CD4-positive, alpha-beta T cell treated with Interleukin-6 at 100 ng/mL for 8 hours (primary cell): Measurements from ENCODE around the gene COPRS.

ENCODE experiments used
- DNase-seq: peaks from one replicate; pipeline ENCODE4 v3.0.0-alpha.2; 2020; ENCODE audit warnings: mixed read lengths, low spot score

Gene COPRS

DNA sequence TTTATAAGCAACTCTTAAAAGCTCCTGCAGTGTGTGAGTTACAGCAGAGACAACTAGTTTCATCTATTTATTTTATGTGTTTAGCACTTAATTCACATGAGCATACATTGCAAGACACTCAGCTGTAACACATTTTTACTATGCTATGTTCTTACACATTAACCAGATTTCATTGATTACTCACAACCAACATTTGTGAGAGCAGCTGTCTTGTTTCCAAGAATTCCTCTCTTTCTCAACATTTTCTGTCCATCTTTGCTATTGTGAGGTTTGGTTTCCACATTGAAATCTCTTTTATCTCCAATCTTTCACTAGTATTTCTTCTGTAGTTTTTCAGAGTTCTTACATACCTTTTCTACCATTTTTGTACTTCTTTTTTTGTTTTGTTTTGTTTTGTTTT, 51.2 kb downstream of the COPRS start:
- DNase-seq: no peak

DNA sequence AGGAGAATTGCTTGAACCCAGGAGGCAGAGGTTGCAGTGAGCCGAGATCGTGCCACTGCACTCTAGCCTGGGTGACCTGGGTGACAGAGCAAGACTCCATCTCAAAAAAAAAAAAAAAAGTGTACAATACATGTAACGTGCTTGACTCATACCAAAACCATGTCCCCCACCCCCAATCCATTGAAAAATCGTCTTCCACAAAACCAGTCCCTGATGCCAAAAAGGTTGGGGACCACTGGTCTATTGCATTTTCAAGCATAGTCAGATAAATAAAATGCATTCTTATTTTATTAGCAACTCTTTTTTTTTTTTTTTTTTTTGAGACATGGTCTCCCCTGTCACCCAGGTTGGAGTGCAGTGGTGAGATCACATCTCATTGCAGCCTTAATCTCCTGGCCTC, 52.1 kb downstream of the COPRS start:
- no peak for DNase-seq

DNA sequence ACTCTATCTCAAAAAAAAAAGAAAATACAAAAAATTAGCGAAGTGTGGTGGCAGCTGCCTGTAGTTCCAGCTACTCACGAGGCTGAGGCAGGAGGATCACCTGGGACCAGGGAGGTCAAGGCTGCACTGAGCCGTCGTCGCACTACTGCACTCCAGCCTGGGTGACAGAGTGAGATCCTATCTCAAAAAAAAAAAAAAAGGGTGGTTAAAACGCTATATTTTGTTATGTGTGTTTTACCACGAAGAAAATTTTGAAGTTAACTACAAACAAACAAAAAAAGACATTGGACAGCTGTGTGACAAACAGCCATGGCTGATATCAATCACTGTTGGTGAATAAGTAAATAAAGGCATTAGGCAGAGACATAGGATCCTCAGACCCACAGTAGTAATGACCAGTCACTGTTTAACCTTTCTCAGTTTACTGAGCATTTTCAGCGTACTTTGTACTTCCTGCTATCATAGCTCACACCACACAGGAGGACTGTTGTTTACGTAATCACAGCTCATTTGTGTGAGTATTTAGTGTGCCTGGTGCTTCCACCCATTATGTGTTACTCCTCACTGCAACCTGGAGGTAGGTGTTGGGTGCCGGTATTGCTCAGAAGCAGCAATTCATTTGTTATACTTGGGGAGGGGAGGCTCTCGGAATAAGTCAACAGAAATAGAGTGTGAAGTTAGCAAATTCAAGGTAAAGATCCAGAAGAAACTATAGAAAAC, 55.4 kb downstream of the COPRS start:
- DNase-seq: no peak

DNA sequence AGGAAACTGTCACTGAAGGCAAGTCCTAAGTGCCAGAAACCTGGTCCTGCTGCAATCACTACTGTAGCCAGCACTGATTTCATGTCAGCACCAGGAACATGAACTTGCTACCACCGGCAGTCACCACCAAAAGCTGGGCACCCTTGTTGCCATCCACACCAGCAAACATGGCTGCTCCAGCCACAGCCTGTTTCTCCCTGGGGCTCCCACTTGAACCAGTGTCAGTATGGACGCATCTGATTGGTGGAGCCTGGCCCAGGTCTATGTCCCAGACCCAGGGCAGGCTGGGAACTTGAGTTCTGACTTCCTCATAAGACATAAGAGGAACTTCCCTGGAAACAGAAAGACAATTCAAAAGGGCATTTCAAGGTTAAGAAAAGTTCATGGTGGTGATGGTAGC, 56.5 kb downstream of the COPRS start:
- no peak for DNase-seq
